ENCODE measurements around the gene AHNAK. TPM values are rescaled to one million over a fixed set of nuclear protein-coding genes. Genes with fewer than 3 reads are reported as not detected.

AHNAK gene
- total and polyA plus RNA-seq, 4 donors = 22.6 to 110 (median 38.1) TPM

DNA sequence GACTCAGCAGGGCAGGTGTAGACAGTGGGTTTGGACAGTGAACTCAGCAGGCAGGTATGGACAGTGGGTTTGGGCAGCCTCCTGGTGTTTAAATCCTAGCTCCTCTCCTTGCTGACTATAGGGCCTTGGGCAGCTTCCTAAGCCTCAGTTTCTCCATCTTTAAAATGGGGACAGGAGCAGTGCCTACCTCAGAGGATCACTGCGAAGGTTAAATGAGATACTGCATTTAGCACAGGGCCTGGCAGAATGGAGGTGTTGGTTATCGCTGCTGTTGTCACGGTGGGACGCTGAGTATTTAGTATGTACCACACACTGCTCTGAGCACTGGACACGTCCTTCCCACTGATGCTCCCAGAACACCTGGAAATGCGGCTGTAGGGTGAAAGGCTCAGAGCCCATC lies 142.2 kb downstream of the AHNAK start:
- H3K27me3 ChIP-seq (ENCODE audit: control insufficient read depth in 4 of 4, insufficient read depth in 4 of 4, low read length in 3 of 4) = no peaks in the 10 kb centered on the region
- no peaks in the 10 kb centered on the region for H3K9me3 ChIP-seq (ENCODE audit: control insufficient read depth in 4 of 4, low read length in 3 of 4)
- H3K4me1 ChIP-seq (ENCODE audit: control insufficient read depth in 4 of 4, insufficient read depth in 4 of 4, low read length in 3 of 4) = peaks cover 0 to 12% (median 2%) of the 10 kb centered on the region in 4 donors
- H3K4me3 ChIP-seq (ENCODE audit: low read depth in 1 of 3, low read length in 3 of 3) = no peak overlapping the region
- H3K9ac ChIP-seq (ENCODE audit: low read depth in 1 of 2, low read length in 2 of 2) = no peak overlapping the region
- 93% methylated on average over 6 of the region's 6 CpGs for WGBS
- H3K36me3 ChIP-seq (ENCODE audit: control insufficient read depth in 4 of 4, insufficient read depth in 3 of 4, low read depth in 1 of 4, low read length in 3 of 4) = no peaks in the 10 kb centered on the region
- H3K27ac ChIP-seq (ENCODE audit: low read depth in 1 of 2, low read length in 2 of 2) = no peak overlapping the region
- DNase-seq (ENCODE audit: low spot score) = no peak
- TF ChIP-seq HNF4G (IDR thresholded peaks at IDR 0.05) = no peak
- TF ChIP-seq, protein P1, sequence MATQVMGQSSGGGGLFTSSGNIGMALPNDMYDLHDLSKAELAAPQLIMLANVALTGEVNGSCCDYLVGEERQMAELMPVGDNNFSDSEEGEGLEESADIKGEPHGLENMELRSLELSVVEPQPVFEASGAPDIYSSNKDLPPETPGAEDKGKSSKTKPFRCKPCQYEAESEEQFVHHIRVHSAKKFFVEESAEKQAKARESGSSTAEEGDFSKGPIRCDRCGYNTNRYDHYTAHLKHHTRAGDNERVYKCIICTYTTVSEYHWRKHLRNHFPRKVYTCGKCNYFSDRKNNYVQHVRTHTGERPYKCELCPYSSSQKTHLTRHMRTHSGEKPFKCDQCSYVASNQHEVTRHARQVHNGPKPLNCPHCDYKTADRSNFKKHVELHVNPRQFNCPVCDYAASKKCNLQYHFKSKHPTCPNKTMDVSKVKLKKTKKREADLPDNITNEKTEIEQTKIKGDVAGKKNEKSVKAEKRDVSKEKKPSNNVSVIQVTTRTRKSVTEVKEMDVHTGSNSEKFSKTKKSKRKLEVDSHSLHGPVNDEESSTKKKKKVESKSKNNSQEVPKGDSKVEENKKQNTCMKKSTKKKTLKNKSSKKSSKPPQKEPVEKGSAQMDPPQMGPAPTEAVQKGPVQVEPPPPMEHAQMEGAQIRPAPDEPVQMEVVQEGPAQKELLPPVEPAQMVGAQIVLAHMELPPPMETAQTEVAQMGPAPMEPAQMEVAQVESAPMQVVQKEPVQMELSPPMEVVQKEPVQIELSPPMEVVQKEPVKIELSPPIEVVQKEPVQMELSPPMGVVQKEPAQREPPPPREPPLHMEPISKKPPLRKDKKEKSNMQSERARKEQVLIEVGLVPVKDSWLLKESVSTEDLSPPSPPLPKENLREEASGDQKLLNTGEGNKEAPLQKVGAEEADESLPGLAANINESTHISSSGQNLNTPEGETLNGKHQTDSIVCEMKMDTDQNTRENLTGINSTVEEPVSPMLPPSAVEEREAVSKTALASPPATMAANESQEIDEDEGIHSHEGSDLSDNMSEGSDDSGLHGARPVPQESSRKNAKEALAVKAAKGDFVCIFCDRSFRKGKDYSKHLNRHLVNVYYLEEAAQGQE (IDR thresholded peaks at IDR 0.05) = no peak

DNA sequence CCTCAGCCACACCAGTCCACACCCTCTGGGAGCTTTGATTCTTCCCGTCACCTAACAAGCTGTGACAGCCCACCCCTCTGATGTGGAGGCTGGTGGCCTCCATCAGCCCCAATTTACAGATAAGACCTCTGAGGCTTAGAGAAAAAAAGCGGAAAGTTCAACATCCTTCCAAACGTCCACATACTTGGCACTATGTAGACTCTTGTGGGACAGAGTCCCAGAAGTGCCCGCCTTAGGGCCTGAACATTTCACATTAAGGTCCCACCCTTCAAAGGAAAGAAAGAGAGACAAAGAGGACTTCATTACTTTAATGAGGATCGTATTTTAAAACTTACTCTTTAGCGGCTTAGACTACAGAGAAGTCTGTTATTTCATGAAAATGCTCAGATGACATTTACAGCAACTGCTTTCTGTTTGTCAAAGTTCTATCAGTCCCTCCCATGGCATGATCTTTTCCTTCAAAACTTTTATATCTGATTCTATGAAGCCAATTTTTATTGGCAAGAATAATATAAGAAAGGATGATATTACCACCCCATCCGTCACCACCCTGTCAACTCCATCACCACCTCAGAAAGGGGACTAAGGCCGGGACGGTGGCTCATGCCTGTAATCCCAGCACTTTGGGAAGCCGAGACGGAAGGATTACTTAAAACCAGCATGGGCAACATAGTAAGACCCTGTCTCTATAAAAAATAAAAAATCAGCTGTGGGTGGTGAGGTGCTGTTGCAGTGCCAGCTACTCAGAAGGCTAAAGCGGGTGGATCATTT lies 143.5 kb downstream of the AHNAK start:
- H3K9ac ChIP-seq (ENCODE audit: low read depth in 1 of 2, low read length in 2 of 2) = no peak overlapping the region
- H3K27ac ChIP-seq (ENCODE audit: low read depth in 1 of 2, low read length in 2 of 2) = peak overlapping the region in 1 of 2 donors; percentile 25
- no peaks in the 10 kb centered on the region for H3K36me3 ChIP-seq (ENCODE audit: control insufficient read depth in 4 of 4, insufficient read depth in 3 of 4, low read depth in 1 of 4, low read length in 3 of 4)
- 90% methylated on average over 12 of the region's 12 CpGs for WGBS
- H3K9me3 ChIP-seq (ENCODE audit: control insufficient read depth in 4 of 4, low read length in 3 of 4) = no peaks in the 10 kb centered on the region
- peaks cover 2 to 20% (median 6%) of the 10 kb centered on the region in 4 donors for H3K4me1 ChIP-seq (ENCODE audit: control insufficient read depth in 4 of 4, insufficient read depth in 4 of 4, low read length in 3 of 4)
- no peaks in the 10 kb centered on the region for H3K27me3 ChIP-seq (ENCODE audit: control insufficient read depth in 4 of 4, insufficient read depth in 4 of 4, low read length in 3 of 4)
- TF ChIP-seq, protein P1 (IDR thresholded peaks at IDR 0.05) = no peak
- no peak for TF ChIP-seq NR2F2 (IDR thresholded peaks at IDR 0.05)
- no peak for TF ChIP-seq RXRA (IDR thresholded peaks at IDR 0.05)
- TF ChIP-seq, protein P2, sequence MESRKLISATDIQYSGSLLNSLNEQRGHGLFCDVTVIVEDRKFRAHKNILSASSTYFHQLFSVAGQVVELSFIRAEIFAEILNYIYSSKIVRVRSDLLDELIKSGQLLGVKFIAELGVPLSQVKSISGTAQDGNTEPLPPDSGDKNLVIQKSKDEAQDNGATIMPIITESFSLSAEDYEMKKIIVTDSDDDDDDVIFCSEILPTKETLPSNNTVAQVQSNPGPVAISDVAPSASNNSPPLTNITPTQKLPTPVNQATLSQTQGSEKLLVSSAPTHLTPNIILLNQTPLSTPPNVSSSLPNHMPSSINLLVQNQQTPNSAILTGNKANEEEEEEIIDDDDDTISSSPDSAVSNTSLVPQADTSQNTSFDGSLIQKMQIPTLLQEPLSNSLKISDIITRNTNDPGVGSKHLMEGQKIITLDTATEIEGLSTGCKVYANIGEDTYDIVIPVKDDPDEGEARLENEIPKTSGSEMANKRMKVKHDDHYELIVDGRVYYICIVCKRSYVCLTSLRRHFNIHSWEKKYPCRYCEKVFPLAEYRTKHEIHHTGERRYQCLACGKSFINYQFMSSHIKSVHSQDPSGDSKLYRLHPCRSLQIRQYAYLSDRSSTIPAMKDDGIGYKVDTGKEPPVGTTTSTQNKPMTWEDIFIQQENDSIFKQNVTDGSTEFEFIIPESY (IDR thresholded peaks at IDR 0.05) = no peak
- no peak for TF ChIP-seq FOXA1 (IDR thresholded peaks at IDR 0.05)
- TF ChIP-seq JUND (IDR thresholded peaks at IDR 0.05) = no peak
- no peak for DNase-seq (ENCODE audit: low spot score)
- H3K4me3 ChIP-seq (ENCODE audit: low read depth in 1 of 3, low read length in 3 of 3) = no peak overlapping the region
